HT-29 (cell line): Measurements from ENCODE around the gene MEIS1. TPM values are rescaled to one million over a fixed set of nuclear protein-coding genes. Genes with fewer than 3 reads are reported as not detected.

ENCODE experiments used
- DNase-seq: peaks from one replicate; pipeline ENCODE4 v3.0.0-alpha.2; 2015; ENCODE audit warnings: low spot score
- total RNA-seq: library from RNA; depleted of rRNA; stranded (reverse); fragments of >200 nt; shearing (Covaris generic); gene quantifications from 2 replicates; pipeline ENCODE4 v1.2.3, GENCODE V29; 2014

The MEIS1 gene
- total RNA-seq, 1 experiment from 2014 or later = 3.1 TPM

DNA sequence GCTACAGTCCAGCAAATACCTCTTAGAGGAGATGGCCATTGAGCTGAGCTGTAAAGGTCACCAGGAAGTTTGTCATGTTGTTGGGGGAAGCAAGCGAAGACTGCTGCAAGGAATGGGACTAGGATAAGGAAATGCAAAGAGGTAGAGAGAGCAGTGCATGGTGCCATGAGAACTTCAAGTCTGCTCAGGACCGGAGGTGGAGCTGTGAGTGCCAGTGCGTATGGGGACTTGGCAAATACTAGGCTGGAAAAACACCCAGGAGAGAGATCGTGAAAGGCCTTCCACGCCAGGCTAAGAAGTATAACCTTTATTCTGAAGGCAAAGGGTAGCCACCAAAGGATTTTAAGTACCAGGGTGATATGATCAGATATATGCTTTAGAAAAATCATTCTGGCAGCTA is 71.3 kb downstream of the MEIS1 start:
- DNase-seq = no peak

DNA sequence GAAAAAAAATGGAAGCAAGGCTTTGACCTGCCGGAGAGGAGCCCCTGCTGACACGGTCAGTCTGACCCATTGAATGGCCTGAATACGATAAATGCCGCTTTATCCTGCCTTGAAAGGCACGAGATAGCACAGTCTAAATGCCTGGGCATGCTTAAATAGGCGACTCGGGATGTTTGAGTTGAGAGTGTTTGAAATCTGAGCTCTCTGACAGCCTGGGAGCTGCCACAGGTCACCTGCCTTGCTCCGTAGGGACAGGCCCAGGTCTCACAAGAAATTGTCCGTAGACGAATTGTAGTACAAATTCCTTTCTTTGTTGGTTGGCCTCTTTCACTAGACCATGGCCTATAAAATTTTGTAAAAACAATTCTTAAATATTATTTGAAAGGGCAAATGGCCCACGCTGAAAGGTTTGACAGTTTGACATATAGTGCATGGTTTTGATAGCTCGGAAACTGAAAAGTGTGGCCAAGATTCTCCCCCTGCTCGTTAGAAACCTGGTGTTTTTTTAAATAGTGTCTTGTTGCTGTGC is 72.8 kb downstream of the MEIS1 start:
- no peak for DNase-seq

- no peak for DNase-seq
Observed at GRCh38 chr2:66508484-66509071, 73.7 kb downstream of the MEIS1 start.

- DNase-seq = no peak
Observed at GRCh38 chr2:66509326-66509811, 74.4 kb downstream of the MEIS1 start.

DNA sequence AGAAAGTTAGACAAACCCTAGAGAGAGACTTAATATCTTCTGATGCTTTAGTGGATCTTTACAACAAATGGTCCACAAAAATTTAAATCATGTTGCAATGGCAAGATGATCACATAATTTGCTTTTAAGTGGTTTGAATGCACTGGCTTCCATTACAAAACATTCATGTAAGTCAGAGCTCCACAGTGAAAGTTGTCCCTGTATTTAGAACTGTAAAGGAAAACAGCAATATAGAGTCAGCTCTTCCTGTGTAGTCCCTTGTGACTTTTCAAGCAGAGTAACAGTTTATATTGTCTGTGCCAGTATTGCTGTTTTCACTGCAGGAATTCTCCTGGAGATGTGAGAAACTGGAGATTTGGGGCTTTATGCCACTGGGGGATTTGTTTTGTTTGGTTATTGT is 77.7 kb downstream of the MEIS1 start:
- DNase-seq = no peak

GRCh38 chr2:66515743-66516142 is 80.8 kb downstream of the MEIS1 start:
- no peak for DNase-seq

DNA sequence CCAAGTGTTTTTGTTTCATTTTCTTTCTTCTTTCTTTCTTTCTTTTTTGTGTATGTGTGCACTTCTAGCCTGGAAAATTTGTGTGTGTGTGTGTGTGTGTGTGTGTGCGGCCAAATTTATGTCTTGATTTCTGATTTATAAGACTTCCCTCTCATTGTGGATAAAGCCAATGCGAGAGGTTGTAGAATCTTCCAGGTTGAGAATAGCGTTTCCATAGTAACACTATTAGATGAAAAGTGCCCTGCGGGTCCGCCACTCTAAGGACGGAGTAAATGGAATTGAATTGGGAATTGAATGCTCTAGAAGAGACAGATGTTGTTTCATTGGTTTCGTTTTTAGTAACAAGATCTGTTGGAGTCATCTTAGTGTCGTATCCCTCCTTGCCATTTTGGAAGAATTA is 81.6 kb downstream of the MEIS1 start:
- no peak for DNase-seq

DNA sequence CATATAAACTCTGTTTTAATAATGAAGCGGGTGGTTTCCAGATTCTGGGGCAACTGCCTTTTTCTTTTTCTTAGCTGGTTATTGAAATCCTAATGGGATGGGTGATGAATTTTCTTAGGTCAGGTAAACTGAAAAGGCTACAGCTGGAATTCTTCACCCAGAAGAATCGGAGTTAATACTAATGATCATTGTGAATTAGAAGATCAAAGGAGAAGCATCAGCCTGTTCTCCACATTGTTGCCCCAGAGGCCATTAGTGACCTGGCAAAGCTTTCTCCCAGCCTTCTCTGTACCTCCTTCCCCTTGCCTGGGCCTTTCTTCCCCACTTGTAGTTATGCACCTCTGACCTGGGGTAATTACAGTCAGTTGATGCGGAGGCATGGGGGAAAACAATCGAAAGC is 82.8 kb downstream of the MEIS1 start:
- DNase-seq = no peak

DNA sequence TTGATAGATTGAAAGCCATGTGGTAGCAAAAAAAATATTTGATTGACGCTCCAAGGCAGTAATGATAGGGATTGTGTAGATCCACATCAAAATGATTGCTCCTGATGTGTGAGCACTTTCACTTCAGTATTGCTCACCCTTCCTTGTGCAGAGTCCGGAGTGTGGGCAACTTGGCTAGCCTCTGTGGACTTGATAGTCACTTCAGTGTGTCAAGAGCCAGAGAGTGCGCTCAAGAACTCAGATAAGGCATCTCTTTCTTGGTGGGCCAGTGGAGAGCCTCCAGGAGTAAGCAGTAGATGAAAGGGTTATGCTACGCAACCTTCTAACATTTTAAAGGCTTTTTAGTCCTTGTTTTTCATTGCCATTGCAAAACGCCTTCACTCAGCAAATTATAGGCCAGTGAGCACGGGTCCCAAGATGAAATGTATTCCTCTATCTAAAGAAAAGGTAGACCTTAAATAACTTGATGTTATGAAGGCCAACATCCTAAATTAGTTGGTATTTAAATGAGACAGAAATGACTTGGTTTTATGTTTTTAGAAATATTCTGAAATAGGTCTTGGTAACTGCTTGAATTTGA is 84.4 kb downstream of the MEIS1 start:
- DNase-seq = no peak

DNA sequence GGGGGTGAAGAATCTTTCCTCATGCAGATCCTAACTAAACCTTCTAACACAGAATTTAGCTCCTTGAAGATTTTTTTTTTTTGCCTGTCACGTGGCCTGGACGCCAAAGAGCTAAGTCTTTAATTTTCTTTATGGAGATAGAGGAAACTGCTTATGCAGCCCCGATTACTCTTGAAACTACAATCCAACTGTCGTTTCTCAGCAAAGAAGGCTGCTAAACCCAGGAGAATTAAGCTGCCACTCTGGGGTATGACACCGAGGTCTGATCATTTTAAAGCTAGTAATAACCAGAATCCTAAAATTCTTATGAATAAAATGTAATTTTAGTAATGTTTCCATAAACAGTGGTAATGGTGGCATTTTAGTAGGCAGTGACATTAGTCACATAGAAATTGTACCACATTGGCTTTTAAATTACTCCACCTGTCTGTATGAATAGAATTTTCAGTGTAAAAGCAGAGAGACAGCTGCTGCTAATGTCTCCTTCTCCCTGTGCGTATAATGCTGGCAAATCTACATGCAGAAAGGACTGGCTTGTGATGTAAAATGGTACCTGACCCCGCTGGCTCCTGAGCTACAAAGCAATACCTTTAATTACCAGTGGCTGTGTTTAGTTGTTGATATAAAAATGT is 86.5 kb downstream of the MEIS1 start:
- DNase-seq = no peak

DNA sequence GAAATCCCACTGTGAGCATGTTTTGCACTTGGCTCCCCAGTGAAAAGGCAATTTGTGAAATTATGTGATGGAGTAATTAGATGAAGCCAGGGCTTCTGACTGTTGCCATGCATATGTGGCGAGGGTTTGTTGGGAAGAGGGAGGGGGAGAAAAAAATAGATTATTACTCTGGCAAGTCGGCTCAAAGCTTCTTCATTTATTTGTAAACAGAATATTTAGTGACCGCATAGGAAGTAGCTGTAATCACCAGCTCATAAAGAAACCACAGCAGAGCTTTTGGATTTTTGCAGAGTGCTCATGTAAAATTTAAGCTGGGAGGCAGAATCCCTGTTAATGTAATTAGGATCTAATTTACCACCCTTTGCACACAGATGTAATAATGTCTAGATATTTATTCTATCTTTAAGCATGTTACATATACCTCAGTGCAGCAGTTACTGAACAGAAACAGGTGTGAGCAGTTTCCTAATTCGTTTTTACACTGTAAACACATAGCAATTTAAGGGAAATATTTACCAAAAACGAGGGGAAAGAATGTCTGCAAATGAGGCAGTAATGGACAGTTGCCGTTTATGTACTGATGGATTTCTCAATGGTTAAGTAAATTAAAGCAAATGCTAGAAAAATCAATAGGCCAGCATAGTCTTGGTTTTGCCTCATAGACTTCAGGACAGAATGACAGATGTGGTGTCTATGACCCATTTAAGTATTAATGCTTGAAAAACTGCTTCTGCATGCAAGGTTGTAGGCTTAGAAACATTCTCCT is 87.9 kb downstream of the MEIS1 start:
- DNase-seq = no peak

GRCh38 chr2:66523377-66523969 is 88.5 kb downstream of the MEIS1 start:
- DNase-seq = no peak

DNA sequence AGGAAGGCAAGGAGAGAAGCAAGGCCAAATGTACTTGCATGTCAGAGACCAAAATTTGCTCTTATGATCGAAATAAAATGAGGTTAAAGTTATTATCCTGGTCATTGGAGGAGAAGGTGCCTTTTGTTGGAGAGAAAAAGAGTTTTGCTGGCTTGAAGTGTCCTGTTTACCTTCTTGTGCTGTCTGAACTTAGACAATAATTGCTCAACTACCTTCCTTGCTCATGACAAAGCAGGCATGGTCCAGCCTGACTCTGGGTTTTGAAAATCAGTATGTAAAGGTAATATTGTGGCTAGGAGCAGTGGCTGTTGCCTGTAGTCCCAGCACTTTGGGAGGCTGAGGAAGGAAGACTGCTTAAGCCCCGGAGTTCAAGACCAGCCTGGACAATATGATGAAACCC is 89.1 kb downstream of the MEIS1 start:
- DNase-seq = no peak

DNA sequence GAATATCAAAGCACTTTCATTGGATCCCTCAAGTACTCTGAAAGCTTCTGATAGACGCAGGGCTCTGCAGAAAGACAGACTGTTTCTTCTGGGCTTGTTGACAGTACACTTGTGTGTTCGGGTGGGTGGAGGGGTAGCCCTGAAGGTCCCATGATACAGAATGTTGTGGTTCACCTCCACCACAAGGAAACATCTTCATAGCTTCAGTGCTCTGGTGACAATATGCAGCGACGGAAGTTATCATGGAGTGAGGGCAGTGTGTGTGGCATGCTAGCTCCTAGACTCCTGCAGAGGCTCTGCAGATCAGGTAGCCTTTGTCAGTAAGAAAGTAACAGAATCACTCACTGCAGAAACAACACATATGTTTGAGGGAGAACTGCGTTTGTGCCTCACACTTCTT is 90.7 kb downstream of the MEIS1 start:
- no peak for DNase-seq

DNA sequence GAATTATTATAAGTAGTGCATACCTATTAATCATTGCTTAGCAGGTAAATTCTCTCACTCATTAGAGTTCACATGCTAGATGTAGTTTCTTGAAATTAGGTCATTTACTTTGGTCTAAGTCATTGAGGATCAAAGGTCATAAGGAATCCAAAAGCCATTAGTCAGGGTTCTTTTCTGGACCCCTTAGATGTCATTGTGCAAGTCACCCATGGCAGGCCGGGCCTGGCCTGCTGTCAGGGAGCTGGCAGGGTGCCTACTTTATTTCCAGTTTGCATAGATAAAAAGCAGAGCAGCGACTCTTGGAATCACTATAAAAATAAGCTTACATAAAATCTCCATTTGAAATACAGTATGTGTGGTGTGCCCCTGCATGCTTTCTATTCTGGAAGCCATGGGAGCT is 91.3 kb downstream of the MEIS1 start:
- DNase-seq = no peak

DNA sequence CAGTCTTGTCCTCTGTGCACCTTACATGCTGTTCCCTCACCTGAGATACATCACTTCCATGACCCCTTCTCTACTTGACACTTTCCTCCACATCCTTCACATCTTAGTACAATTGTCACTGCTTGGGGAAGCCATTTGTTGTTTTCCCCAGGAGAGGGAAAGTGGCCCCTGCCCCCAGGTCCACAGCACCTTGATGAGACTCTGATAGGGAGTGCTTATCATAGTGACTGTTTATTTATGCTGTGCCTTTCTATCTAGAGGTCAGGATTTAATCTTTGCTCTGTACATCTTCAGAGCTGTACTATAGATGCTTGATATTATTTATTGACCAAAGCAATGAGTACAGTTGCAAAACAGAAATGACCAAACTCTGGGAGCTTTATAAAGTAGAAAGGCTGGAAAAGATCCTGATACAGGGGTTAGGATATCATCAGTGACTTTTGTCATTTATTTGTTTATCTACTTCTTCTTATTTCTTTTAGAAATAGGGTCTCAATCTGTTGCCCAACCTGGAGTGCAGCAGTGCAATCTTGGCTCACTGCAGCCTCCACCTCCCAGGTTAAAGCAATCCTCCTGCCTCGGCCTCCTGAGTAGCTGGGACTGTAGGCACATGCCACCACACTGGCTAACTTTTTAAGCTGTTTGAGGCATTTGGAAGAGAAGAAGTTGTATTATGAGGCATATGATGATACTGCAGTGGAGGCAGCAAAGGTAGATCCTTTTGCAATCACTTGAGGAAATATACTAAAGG is 94.2 kb downstream of the MEIS1 start:
- DNase-seq = no peak

DNA sequence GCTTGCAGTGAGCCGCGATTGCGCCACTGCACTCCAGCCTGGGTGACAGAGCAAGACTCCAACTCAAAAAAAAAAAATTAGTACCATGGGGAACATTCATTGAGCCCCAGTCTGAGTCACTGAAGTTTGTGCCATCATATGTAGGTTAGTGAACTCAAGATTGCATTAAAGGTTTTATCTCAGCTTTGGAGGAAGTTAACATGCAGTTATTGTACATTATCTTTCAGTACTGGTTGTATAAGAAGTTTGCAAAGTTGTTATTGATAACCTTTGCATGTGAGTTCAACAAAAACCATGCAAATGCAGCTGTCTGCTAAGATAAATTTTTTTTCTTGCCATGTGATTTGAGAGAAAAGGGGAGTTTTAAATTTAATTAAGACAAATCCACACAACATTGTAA is 95.7 kb downstream of the MEIS1 start:
- no peak for DNase-seq

GRCh38 chr2:66531155-66531554 is 96.2 kb downstream of the MEIS1 start:
- no peak for DNase-seq

GRCh38 chr2:66531567-66531966 is 96.6 kb downstream of the MEIS1 start:
- DNase-seq = no peak

DNA sequence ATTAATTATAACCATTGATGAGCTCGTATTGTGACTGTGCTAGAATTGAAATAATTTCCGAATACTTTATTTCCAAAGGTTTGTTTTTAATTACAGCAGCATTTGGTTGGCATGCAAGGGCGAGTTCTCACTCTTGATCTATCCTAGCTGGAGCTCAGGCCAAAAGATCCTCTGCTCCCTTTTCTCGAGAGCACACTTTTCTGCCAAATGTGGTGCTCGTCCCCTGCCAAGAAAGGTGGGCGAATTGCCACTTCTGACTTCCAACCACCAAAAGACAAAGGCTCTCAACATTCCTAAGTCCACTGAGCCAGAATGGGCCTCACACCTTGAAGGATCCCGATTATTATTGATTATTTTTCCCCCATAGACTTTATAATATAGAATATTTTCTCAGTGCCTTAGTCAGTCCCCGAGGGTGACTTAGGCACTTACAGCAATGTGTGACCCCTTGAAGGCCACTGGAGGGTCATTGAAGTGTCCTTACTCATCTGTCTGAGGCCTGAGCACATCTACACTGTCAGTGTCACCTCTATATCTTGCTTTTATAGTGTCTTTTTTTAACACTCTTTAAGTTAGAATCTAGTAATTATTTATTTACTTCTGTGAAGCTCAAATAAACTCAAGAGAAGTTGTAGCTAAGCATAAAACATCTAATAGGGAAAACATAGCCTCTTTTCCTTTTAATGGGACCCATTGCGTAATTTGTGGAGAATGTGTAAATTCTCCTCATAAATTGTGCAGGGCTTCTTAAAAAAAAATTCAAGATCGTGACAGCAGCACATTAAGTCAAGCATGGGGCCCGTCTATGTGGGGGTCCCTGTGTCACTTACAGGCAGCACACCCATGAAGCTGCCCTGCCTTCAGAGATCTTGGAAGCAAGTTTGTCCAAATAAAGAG is 98.3 kb downstream of the MEIS1 start:
- DNase-seq = no peak
